Osteoblast (primary cell): Measurements from ENCODE around the gene EEF2K. TPM values are rescaled to one million over a fixed set of nuclear protein-coding genes. Genes with fewer than 3 reads are reported as not detected.

Source experiments
- DNase-seq: peaks from one replicate; pipeline ENCODE4 v3.0.0; 2011; ENCODE audit warnings: low spot score, mixed read lengths; ENCODE audit not compliant: insufficient read length; ENCODE audit errors: missing footprints
- H2AFZ ChIP-seq: 2 replicates; pipeline ENCODE4 v1.6.0; 2011; ENCODE audit warnings: mild to moderate bottlenecking, low read length
- H3K27ac ChIP-seq: 2 replicates; pipeline ENCODE4 v1.5.1; 2011; ENCODE audit warnings: mild to moderate bottlenecking, low read depth, low read length, moderate library complexity
- H3K27me3 ChIP-seq: 2 replicates; pipeline ENCODE4 v1.6.0; 2012; ENCODE audit warnings: mild to moderate bottlenecking, control low read depth, inconsistent platforms, low read length, moderate library complexity; ENCODE audit not compliant: insufficient read depth
- H3K36me3 ChIP-seq: 2 replicates; pipeline ENCODE4 v1.5.1; 2011; ENCODE audit warnings: mild to moderate bottlenecking, low read length, control low read depth, moderate library complexity; ENCODE audit not compliant: insufficient read depth
- H3K4me1 ChIP-seq: 2 replicates; pipeline ENCODE4 v1.5.1; 2011; ENCODE audit warnings: mild to moderate bottlenecking, low read length, control low read depth, moderate library complexity; ENCODE audit not compliant: insufficient read depth
- H3K4me2 ChIP-seq: 2 replicates; pipeline ENCODE4 v1.6.0; 2011; ENCODE audit warnings: mild to moderate bottlenecking, low read length; ENCODE audit not compliant: insufficient read depth
- H3K4me3 ChIP-seq: fragments of 200-600 bp; sonication (generic); 3 replicates; pipeline ENCODE4 v1.5.1; 2012; ENCODE audit warnings: mild to moderate bottlenecking, low read length, inconsistent platforms; ENCODE audit not compliant: insufficient read depth
- H3K79me2 ChIP-seq: 2 replicates; pipeline ENCODE4 v1.6.0; 2012; ENCODE audit warnings: mild to moderate bottlenecking, low read length, control low read depth, inconsistent platforms; ENCODE audit not compliant: insufficient read depth
- H3K9me3 ChIP-seq: 2 replicates; pipeline ENCODE4 v1.5.1; 2011; ENCODE audit warnings: low read depth, low read length, control low read depth
- H4K20me1 ChIP-seq: 2 replicates; pipeline ENCODE4 v1.6.0; 2012; ENCODE audit warnings: mild to moderate bottlenecking, low read length, control low read depth; ENCODE audit not compliant: insufficient read depth
- total RNA-seq: library from RNA; depleted of rRNA; stranded (reverse); fragments of >200 nt; gene quantifications from 2 replicates; pipeline ENCODE4 v1.2.3, GENCODE V29; 2012
- TF ChIP-seq, protein P1 (sequence below): IDR thresholded peaks from 2 replicates; pipeline ENCODE4 v1.5.1; 2011; ENCODE audit warnings: mild to moderate bottlenecking, low read depth, low read length, moderate library complexity; ENCODE audit errors: extremely low read depth

Gene EEF2K
- total RNA-seq, 1 donor, result 41.6 TPM

DNA sequence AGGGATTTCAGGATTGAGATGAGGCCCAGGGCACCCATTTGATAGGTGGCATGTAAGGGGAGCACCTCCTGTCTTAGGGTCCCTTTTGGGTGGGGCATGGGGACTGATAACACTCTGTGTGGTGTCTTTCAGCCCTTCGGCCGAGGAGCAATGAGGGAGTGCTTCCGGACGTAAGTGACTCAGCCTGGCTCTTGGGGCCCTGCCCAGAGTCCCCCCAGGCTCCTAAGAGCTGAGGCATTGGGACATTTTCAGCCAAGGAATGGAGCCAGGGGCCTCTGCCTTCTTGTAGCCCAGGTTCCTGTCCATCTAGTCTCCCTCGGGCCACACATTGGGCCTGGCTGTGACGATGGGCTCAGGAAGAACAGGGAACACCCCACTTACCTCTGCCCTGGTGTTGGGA is 44.4 kb downstream of the EEF2K start:
- H3K27ac ChIP-seq, result no peak overlapping the region

DNA sequence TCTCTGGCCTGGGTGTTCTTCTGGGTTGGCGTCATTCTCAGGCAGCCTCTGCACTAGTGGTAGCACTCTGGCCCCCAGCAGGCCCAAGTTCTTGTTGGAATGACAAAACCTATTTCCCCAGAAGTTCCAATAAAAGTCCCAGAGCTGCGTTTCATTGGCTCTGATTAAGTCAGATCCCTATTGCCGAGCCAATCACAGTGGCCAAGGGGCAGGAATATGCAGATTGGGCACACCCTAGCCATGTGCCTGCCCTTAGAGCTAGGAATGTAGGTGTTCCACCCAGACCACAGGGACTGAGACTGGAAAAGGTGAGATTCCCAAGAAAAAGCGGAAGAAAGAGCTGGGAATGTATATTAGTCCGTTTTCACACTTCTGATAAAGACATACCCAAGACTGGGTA is 46.2 kb downstream of the EEF2K start:
- Histone ChIP-seq H3K36me3 (peaks cover 33% of the 10 kb centered on the region), H3K79me2 (no peaks in the 10 kb centered on the region), H3K4me1 (peaks cover 3% of the 10 kb centered on the region), H3K27ac (no peak overlapping the region), H3K4me2 (no peak overlapping the region), H2AFZ (no peak overlapping the region), H3K9me3 (peaks cover 5% of the 10 kb centered on the region), H4K20me1 (no peaks in the 10 kb centered on the region), H3K4me3 (no peak overlapping the region), H3K27me3 (no peaks in the 10 kb centered on the region)
- DNase-seq, result no peak
- TF ChIP-seq, protein P1, sequence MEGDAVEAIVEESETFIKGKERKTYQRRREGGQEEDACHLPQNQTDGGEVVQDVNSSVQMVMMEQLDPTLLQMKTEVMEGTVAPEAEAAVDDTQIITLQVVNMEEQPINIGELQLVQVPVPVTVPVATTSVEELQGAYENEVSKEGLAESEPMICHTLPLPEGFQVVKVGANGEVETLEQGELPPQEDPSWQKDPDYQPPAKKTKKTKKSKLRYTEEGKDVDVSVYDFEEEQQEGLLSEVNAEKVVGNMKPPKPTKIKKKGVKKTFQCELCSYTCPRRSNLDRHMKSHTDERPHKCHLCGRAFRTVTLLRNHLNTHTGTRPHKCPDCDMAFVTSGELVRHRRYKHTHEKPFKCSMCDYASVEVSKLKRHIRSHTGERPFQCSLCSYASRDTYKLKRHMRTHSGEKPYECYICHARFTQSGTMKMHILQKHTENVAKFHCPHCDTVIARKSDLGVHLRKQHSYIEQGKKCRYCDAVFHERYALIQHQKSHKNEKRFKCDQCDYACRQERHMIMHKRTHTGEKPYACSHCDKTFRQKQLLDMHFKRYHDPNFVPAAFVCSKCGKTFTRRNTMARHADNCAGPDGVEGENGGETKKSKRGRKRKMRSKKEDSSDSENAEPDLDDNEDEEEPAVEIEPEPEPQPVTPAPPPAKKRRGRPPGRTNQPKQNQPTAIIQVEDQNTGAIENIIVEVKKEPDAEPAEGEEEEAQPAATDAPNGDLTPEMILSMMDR, result no peak

More for the DNA sequence above, 44.4 kb downstream of the EEF2K start:
- TF ChIP-seq, protein P1, result no peak
- Histone ChIP-seq H4K20me1 (no peaks in the 10 kb centered on the region), H3K4me2 (no peak overlapping the region), H3K36me3 (peaks cover 30% of the 10 kb centered on the region), H3K27me3 (no peaks in the 10 kb centered on the region), H3K79me2 (no peaks in the 10 kb centered on the region), H3K4me3 (no peak overlapping the region), H3K4me1 (peaks cover 3% of the 10 kb centered on the region), H2AFZ (no peak overlapping the region), H3K9me3 (peaks cover 5% of the 10 kb centered on the region)
- no peak for DNase-seq

DNA sequence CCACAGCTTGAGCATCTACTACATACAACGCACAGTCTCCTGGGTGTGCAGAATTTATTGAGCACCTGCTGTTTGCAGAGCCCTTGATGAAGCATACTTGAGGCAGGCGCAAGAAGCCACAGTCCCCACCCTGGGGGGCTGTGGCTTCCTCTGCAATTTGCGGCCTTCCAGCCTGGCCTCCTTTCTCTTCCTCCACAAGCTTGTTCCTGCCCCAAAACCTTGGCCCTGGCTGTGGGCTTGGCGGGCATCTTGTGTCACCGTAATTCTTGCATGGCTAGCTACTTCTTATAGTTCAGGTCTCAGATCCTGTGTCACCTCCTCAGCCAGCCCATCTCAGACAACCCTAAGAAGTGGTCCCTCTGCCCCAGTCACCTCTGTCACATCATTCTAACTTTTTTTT is 47.2 kb downstream of the EEF2K start:
- Histone ChIP-seq H3K4me2 (no peak overlapping the region), H3K9me3 (peaks cover 5% of the 10 kb centered on the region), H3K4me3 (no peak overlapping the region), H3K27me3 (no peaks in the 10 kb centered on the region), H3K36me3 (peaks cover 42% of the 10 kb centered on the region), H3K27ac (no peak overlapping the region), H3K4me1 (peaks cover 3% of the 10 kb centered on the region), H3K79me2 (no peaks in the 10 kb centered on the region), H4K20me1 (no peaks in the 10 kb centered on the region), H2AFZ (no peak overlapping the region)
- TF ChIP-seq, protein P1, result no peak
- DNase-seq, result no peak

DNA sequence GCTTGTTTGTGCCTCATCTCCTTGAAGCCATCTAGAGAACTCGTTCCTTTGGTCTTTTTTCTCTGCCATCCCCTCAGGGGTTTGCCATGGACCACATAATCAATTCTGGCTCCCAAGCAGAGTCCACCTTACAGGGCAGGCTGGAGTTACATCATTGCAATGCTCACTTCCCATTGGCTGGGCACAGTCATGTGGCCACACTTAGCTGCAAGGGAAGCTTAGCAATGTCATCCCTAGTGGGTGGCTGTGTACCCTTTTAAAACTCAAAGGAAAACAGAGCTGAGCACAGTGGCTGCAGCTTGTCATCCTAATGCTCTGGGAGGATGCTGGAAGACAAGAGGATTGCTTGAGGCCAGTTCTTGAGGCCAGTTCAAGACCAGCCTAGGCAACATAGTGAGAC is 49.3 kb downstream of the EEF2K start:
- DNase-seq, result peak; percentile 48
- peaks cover 6% of the 10 kb centered on the region for H3K9me3 ChIP-seq
- H3K4me2 ChIP-seq, result no peak overlapping the region
- H3K4me3 ChIP-seq, result no peak overlapping the region
- peaks cover 1% of the 10 kb centered on the region for H3K4me1 ChIP-seq
- H3K36me3 ChIP-seq, result peaks cover 58% of the 10 kb centered on the region
- H3K27ac ChIP-seq, result no peak overlapping the region
- TF ChIP-seq, protein P1, result no peak
- H4K20me1 ChIP-seq, result no peaks in the 10 kb centered on the region
- H2AFZ ChIP-seq, result no peak overlapping the region
- no peaks in the 10 kb centered on the region for H3K27me3 ChIP-seq
- H3K79me2 ChIP-seq, result no peaks in the 10 kb centered on the region
